DOHH2 (cell line): ENCODE results near the gene PTPRS.
A peak's percentile ranks its signal among the peaks of the same experiment; 100 is the strongest.

Experiments used
- H3F3A ChIP-seq: fragments of 200-600 bp; sonication (generic), shearing (Covaris generic); 2 replicates; pipeline ENCODE4 v1.6.0; 2016; ENCODE audit warnings: antibody characterized with exemption, mild to moderate bottlenecking; ENCODE audit not compliant: control insufficient read depth, insufficient read depth
- H3K27ac ChIP-seq: fragments of 200-600 bp; sonication (generic); 2 replicates; pipeline ENCODE4 v1.5.1; 2014; ENCODE audit warnings: low read depth, mild to moderate bottlenecking, low read length, moderate library complexity
- H3K27me3 ChIP-seq: fragments of 200-600 bp; sonication (generic); 2 replicates; pipeline ENCODE4 v1.6.1; 2014; ENCODE audit warnings: mild to moderate bottlenecking, low read length, mixed read lengths; ENCODE audit not compliant: control insufficient read depth
- H3K36me3 ChIP-seq: fragments of 200-600 bp; sonication (generic); 2 replicates; pipeline ENCODE4 v1.6.1; 2014; ENCODE audit warnings: mild to moderate bottlenecking, low read length, moderate library complexity, mixed read lengths; ENCODE audit not compliant: control insufficient read depth
- H3K4me1 ChIP-seq: fragments of 200-600 bp; sonication (generic); 2 replicates; pipeline ENCODE4 v1.6.1; 2014; ENCODE audit warnings: mild to moderate bottlenecking, low read length, mixed read lengths; ENCODE audit not compliant: control insufficient read depth
- H3K4me2 ChIP-seq: fragments of 200-600 bp; sonication (generic); 2 replicates; pipeline ENCODE4 v1.6.0; 2014; ENCODE audit warnings: mild to moderate bottlenecking, low read length, moderate library complexity
- H3K4me3 ChIP-seq: fragments of 200-600 bp; sonication (generic); 2 replicates; pipeline ENCODE4 v1.5.1; 2014; ENCODE audit warnings: mild to moderate bottlenecking, low read length, mixed read lengths
- H3K79me2 ChIP-seq: fragments of 200-600 bp; sonication (generic); 2 replicates; pipeline ENCODE4 v1.6.1; 2014; ENCODE audit warnings: mild to moderate bottlenecking, low read length, mixed read lengths; ENCODE audit not compliant: control insufficient read depth
- H3K9me2 ChIP-seq: fragments of 200-600 bp; sonication (generic); replicated peaks from 2 replicates; pipeline ENCODE4 v1.6.1; 2014; ENCODE audit warnings: mild to moderate bottlenecking, low read length, mixed read lengths; ENCODE audit not compliant: control insufficient read depth
- H3K9me3 ChIP-seq: fragments of 200-600 bp; sonication (generic); 2 replicates; pipeline ENCODE4 v1.6.1; 2014; ENCODE audit warnings: antibody characterized with exemption, low read length, mixed read lengths; ENCODE audit not compliant: control insufficient read depth, insufficient read depth
- H4K20me1 ChIP-seq: fragments of 200-600 bp; sonication (generic); 2 replicates; pipeline ENCODE4 v1.6.0; 2014; ENCODE audit warnings: low read depth, mild to moderate bottlenecking, antibody characterized with exemption, low read length, moderate library complexity; ENCODE audit not compliant: control insufficient read depth, insufficient read depth
- CTCF ChIP-seq: fragments of 200-600 bp; sonication (generic); IDR thresholded peaks from one replicate; pipeline ENCODE4 v1.5.1; 2014; ENCODE audit warnings: antibody characterized with exemption, mild to moderate bottlenecking, low read depth, low read length; ENCODE audit not compliant: poor library complexity, severe bottlenecking
- EZH2phosphoT487 ChIP-seq: fragments of 200-600 bp; sonication (generic); IDR thresholded peaks from 2 replicates; pipeline ENCODE4 v1.6.1; 2017; ENCODE audit warnings: borderline replicate concordance, mild to moderate bottlenecking, antibody characterized with exemption, low read length, moderate library complexity, mixed read lengths

PTPRS gene

GRCh38 chr19:5314907-5315298, 25.7 kb downstream of the PTPRS start:
- no peaks in the 10 kb centered on the region for H3K9me2 ChIP-seq
- TF ChIP-seq CTCF (no peak), EZH2phosphoT487 (no peak)
- no peaks in the 10 kb centered on the region for H3K9me3 ChIP-seq
- no peak overlapping the region for H3K4me3 ChIP-seq
- H3F3A ChIP-seq = no peaks in the 10 kb centered on the region
- H3K27me3 ChIP-seq = no peaks in the 10 kb centered on the region
- H3K4me1 ChIP-seq = peaks cover 12% of the 10 kb centered on the region
- H3K27ac ChIP-seq = no peak overlapping the region
- no peaks in the 10 kb centered on the region for H4K20me1 ChIP-seq
- no peaks in the 10 kb centered on the region for H3K36me3 ChIP-seq
- no peaks in the 10 kb centered on the region for H3K79me2 ChIP-seq
- no peak overlapping the region for H3K4me2 ChIP-seq

- TF ChIP-seq EZH2phosphoT487 (no peak), CTCF (no peak)
- Histone ChIP-seq H3K79me2 (no peaks in the 10 kb centered on the region), H3F3A (no peaks in the 10 kb centered on the region), H3K27ac (no peak overlapping the region), H3K4me1 (peaks cover 12% of the 10 kb centered on the region), H3K9me2 (no peaks in the 10 kb centered on the region), H4K20me1 (no peaks in the 10 kb centered on the region), H3K9me3 (no peaks in the 10 kb centered on the region), H3K4me3 (no peak overlapping the region), H3K36me3 (no peaks in the 10 kb centered on the region), H3K27me3 (no peaks in the 10 kb centered on the region), H3K4me2 (no peak overlapping the region)
These were observed 26.4 kb downstream of the PTPRS start for GRCh38 chr19:5314012-5314906.

- Histone ChIP-seq H3K27me3 (no peaks in the 10 kb centered on the region), H3K4me3 (no peak overlapping the region), H3K4me2 (peak overlapping the region; percentile 22; the same call in 1 of the 2 replicates), H3K9me3 (no peaks in the 10 kb centered on the region), H3K36me3 (no peaks in the 10 kb centered on the region), H3K79me2 (no peaks in the 10 kb centered on the region), H3F3A (no peaks in the 10 kb centered on the region), H3K4me1 (peaks cover 12% of the 10 kb centered on the region), H4K20me1 (no peaks in the 10 kb centered on the region), H3K9me2 (no peaks in the 10 kb centered on the region), H3K27ac (no peak overlapping the region)
- TF ChIP-seq CTCF (no peak), EZH2phosphoT487 (no peak)
These were observed 27.3 kb downstream of the PTPRS start for GRCh38 chr19:5313307-5313706.
